Measurements from ENCODE around the gene RIOK1.

Gene RIOK1

GRCh38 chr6:7406743-7407142, 17.1 kb downstream of the RIOK1 start:
- Histone ChIP-seq H3K4me1 (ENCODE audit: insufficient read depth, low read length, poor library complexity, severe bottlenecking) (no peaks in the 10 kb centered on the region), H4K20me1 (ENCODE audit: insufficient read depth, low read length, poor library complexity, severe bottlenecking) (no peaks in the 10 kb centered on the region), H3K4me3 (ENCODE audit: low read length, poor library complexity, severe bottlenecking) (no peak overlapping the region), H3K36me3 (ENCODE audit: insufficient read depth, low read length) (peaks cover 82% of the 10 kb centered on the region; the same call in 1 of the 2 replicates), H3F3A (ENCODE audit: low read depth) (no peaks in the 10 kb centered on the region), H3K4me2 (ENCODE audit: low read depth, low read length, poor library complexity, severe bottlenecking) (no peak overlapping the region), H3K9me2 (replicated peaks; ENCODE audit: low read depth, low read length) (no peaks in the 10 kb centered on the region), H2AFZ (ENCODE audit: low read length) (no peak overlapping the region), H3K9ac (ENCODE audit: low read depth, low read length, poor library complexity, severe bottlenecking) (no peak overlapping the region), H3K9me3 (ENCODE audit: insufficient read depth, low read depth, low read length) (no peaks in the 10 kb centered on the region), H3K27me3 (ENCODE audit: insufficient read depth, low read length, poor library complexity, severe bottlenecking) (no peaks in the 10 kb centered on the region), H3K79me2 (ENCODE audit: insufficient read depth, low read length) (no peaks in the 10 kb centered on the region)
- TF ChIP-seq EZH2phosphoT487 (IDR thresholded peaks at IDR 0.05; ENCODE audit: borderline replicate concordance), result no peak
- TF ChIP-seq, protein P1, sequence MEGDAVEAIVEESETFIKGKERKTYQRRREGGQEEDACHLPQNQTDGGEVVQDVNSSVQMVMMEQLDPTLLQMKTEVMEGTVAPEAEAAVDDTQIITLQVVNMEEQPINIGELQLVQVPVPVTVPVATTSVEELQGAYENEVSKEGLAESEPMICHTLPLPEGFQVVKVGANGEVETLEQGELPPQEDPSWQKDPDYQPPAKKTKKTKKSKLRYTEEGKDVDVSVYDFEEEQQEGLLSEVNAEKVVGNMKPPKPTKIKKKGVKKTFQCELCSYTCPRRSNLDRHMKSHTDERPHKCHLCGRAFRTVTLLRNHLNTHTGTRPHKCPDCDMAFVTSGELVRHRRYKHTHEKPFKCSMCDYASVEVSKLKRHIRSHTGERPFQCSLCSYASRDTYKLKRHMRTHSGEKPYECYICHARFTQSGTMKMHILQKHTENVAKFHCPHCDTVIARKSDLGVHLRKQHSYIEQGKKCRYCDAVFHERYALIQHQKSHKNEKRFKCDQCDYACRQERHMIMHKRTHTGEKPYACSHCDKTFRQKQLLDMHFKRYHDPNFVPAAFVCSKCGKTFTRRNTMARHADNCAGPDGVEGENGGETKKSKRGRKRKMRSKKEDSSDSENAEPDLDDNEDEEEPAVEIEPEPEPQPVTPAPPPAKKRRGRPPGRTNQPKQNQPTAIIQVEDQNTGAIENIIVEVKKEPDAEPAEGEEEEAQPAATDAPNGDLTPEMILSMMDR (conservative IDR thresholded peaks at IDR 0.05; ENCODE audit: low read length), result no peak

GRCh38 chr6:7409740-7410139, 20.1 kb downstream of the RIOK1 start:
- H3K36me3 ChIP-seq (ENCODE audit: insufficient read depth, low read length), result peaks cover 80% of the 10 kb centered on the region; the same call in 1 of the 2 replicates
- no peak overlapping the region for H3K4me2 ChIP-seq (ENCODE audit: low read depth, low read length, poor library complexity, severe bottlenecking)
- no peak overlapping the region for H3K4me3 ChIP-seq (ENCODE audit: low read length, poor library complexity, severe bottlenecking)
- H3K9ac ChIP-seq (ENCODE audit: low read depth, low read length, poor library complexity, severe bottlenecking), result no peak overlapping the region
- no peaks in the 10 kb centered on the region for H3F3A ChIP-seq (ENCODE audit: low read depth)
- H4K20me1 ChIP-seq (ENCODE audit: insufficient read depth, low read length, poor library complexity, severe bottlenecking), result no peaks in the 10 kb centered on the region
- H3K9me2 ChIP-seq (replicated peaks; ENCODE audit: low read depth, low read length), result no peaks in the 10 kb centered on the region
- no peaks in the 10 kb centered on the region for H3K79me2 ChIP-seq (ENCODE audit: insufficient read depth, low read length)
- no peak for TF ChIP-seq EZH2phosphoT487 (IDR thresholded peaks at IDR 0.05; ENCODE audit: borderline replicate concordance)
- no peaks in the 10 kb centered on the region for H3K27me3 ChIP-seq (ENCODE audit: insufficient read depth, low read length, poor library complexity, severe bottlenecking)
- no peaks in the 10 kb centered on the region for H3K4me1 ChIP-seq (ENCODE audit: insufficient read depth, low read length, poor library complexity, severe bottlenecking)
- H3K9me3 ChIP-seq (ENCODE audit: insufficient read depth, low read depth, low read length), result no peaks in the 10 kb centered on the region
- H2AFZ ChIP-seq (ENCODE audit: low read length), result no peak overlapping the region

DNA sequence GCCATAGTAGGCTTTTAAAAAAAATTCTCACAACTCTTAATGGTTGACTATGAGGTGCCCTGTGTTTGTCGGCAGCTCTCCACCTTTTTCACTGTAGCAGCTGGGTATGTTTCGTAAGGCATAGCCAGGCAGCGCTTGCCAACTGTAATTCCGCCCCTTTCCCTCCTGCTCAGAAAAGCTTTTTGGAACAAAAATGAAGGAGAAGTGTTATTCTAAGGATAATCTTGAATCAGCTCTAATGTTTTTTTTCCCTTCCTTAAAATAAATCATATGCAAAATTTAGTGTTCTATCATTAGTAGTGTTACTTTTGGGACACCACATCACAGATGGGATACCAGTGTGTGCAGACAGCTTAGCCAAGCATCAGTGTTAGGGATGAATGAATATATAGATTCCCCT, 21.2 kb downstream of the RIOK1 start:
- Histone ChIP-seq H3K27me3 (ENCODE audit: insufficient read depth, low read length, poor library complexity, severe bottlenecking) (no peaks in the 10 kb centered on the region), H3K4me1 (ENCODE audit: insufficient read depth, low read length, poor library complexity, severe bottlenecking) (no peaks in the 10 kb centered on the region), H2AFZ (ENCODE audit: low read length) (no peak overlapping the region), H3K9me2 (replicated peaks; ENCODE audit: low read depth, low read length) (no peaks in the 10 kb centered on the region), H3F3A (ENCODE audit: low read depth) (no peaks in the 10 kb centered on the region), H3K9ac (ENCODE audit: low read depth, low read length, poor library complexity, severe bottlenecking) (no peak overlapping the region), H3K36me3 (ENCODE audit: insufficient read depth, low read length) (peaks cover 80% of the 10 kb centered on the region; the same call in 1 of the 2 replicates), H3K4me3 (ENCODE audit: low read length, poor library complexity, severe bottlenecking) (no peak overlapping the region), H3K4me2 (ENCODE audit: low read depth, low read length, poor library complexity, severe bottlenecking) (no peak overlapping the region), H3K79me2 (ENCODE audit: insufficient read depth, low read length) (no peaks in the 10 kb centered on the region), H3K9me3 (ENCODE audit: insufficient read depth, low read depth, low read length) (no peaks in the 10 kb centered on the region), H4K20me1 (ENCODE audit: insufficient read depth, low read length, poor library complexity, severe bottlenecking) (no peaks in the 10 kb centered on the region)
- TF ChIP-seq EZH2phosphoT487 (IDR thresholded peaks at IDR 0.05; ENCODE audit: borderline replicate concordance), result no peak
- TF ChIP-seq, protein P1 (conservative IDR thresholded peaks at IDR 0.05; ENCODE audit: low read length), result no peak

GRCh38 chr6:7411328-7411727, 21.7 kb downstream of the RIOK1 start:
- Histone ChIP-seq H3K27me3 (ENCODE audit: insufficient read depth, low read length, poor library complexity, severe bottlenecking) (no peaks in the 10 kb centered on the region), H3K79me2 (ENCODE audit: insufficient read depth, low read length) (no peaks in the 10 kb centered on the region), H4K20me1 (ENCODE audit: insufficient read depth, low read length, poor library complexity, severe bottlenecking) (no peaks in the 10 kb centered on the region), H3K9ac (ENCODE audit: low read depth, low read length, poor library complexity, severe bottlenecking) (no peak overlapping the region), H2AFZ (ENCODE audit: low read length) (no peak overlapping the region), H3K36me3 (ENCODE audit: insufficient read depth, low read length) (peaks cover 79% of the 10 kb centered on the region; the same call in 1 of the 2 replicates), H3K4me3 (ENCODE audit: low read length, poor library complexity, severe bottlenecking) (no peak overlapping the region), H3K9me2 (replicated peaks; ENCODE audit: low read depth, low read length) (no peaks in the 10 kb centered on the region), H3K4me2 (ENCODE audit: low read depth, low read length, poor library complexity, severe bottlenecking) (no peak overlapping the region), H3K9me3 (ENCODE audit: insufficient read depth, low read depth, low read length) (no peaks in the 10 kb centered on the region), H3F3A (ENCODE audit: low read depth) (no peaks in the 10 kb centered on the region), H3K4me1 (ENCODE audit: insufficient read depth, low read length, poor library complexity, severe bottlenecking) (no peaks in the 10 kb centered on the region)
- TF ChIP-seq, protein P1 (conservative IDR thresholded peaks at IDR 0.05; ENCODE audit: low read length), result no peak
- no peak for TF ChIP-seq EZH2phosphoT487 (IDR thresholded peaks at IDR 0.05; ENCODE audit: borderline replicate concordance)
